GM21423 (cell line): ENCODE results near the gene WDR11.

ENCODE experiments used
- ATAC-seq: cut with Tn5 transposase; IDR thresholded peaks from one replicate; pipeline ENCODE4 v1.9.1; 2021; ENCODE audit warnings: mild to moderate bottlenecking, moderate library complexity; ENCODE audit not compliant: unreplicated experiment

The WDR11 gene, protein sequence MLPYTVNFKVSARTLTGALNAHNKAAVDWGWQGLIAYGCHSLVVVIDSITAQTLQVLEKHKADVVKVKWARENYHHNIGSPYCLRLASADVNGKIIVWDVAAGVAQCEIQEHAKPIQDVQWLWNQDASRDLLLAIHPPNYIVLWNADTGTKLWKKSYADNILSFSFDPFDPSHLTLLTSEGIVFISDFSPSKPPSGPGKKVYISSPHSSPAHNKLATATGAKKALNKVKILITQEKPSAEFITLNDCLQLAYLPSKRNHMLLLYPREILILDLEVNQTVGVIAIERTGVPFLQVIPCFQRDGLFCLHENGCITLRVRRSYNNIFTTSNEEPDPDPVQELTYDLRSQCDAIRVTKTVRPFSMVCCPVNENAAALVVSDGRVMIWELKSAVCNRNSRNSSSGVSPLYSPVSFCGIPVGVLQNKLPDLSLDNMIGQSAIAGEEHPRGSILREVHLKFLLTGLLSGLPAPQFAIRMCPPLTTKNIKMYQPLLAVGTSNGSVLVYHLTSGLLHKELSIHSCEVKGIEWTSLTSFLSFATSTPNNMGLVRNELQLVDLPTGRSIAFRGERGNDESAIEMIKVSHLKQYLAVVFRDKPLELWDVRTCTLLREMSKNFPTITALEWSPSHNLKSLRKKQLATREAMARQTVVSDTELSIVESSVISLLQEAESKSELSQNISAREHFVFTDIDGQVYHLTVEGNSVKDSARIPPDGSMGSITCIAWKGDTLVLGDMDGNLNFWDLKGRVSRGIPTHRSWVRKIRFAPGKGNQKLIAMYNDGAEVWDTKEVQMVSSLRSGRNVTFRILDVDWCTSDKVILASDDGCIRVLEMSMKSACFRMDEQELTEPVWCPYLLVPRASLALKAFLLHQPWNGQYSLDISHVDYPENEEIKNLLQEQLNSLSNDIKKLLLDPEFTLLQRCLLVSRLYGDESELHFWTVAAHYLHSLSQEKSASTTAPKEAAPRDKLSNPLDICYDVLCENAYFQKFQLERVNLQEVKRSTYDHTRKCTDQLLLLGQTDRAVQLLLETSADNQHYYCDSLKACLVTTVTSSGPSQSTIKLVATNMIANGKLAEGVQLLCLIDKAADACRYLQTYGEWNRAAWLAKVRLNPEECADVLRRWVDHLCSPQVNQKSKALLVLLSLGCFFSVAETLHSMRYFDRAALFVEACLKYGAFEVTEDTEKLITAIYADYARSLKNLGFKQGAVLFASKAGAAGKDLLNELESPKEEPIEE

DNA sequence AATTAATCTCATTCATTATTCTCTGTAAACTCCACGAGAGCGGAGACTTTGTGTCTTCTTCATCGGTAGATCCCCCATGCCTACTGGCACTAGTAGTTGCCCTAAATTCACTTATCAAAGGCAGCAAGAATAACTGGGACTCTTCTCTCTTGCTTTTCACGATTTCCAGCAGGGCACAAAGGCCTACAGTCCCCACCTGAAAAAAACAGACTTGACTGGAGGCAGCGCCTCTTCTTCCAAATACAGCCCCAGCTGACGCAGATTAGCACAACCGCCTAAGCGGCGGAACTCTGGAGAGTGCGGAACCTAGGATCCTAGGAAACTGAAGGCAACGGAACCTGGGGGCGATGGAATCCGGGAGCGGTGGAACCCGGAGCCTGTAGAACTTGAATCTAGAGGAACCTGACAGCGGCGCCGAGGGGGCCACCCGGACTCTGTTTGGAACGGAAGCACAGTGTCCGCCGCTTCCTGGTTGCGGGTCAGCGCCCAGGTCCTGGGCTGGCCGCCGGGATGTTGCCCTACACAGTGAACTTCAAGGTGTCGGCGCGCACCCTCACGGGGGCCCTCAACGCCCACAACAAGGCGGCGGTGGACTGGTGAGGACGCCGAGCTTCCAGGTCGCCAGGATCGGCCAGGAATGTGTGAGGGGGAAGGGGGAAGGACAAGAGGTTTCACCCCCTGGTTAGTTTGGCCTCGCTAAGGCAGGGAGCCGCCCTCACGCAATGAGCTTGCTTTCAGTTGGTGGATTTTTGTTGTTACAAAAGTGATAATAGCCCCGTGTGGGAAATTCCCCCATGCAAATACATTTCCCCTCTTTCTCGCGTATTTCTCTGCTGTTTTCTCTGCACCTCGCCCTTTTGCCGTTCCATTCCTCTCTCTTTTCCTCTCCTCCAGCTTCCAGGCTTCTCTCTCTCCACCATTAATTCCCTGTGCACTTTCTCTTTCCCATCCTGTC lies at the start of gene WDR11:
Gene WDR11, plus strand, starts transcription at position 452 of the 955 bp plus-strand sequence. Its CDS starts 59 bp downstream, at position 511.
- peak; percentile 98 for ATAC-seq

DNA sequence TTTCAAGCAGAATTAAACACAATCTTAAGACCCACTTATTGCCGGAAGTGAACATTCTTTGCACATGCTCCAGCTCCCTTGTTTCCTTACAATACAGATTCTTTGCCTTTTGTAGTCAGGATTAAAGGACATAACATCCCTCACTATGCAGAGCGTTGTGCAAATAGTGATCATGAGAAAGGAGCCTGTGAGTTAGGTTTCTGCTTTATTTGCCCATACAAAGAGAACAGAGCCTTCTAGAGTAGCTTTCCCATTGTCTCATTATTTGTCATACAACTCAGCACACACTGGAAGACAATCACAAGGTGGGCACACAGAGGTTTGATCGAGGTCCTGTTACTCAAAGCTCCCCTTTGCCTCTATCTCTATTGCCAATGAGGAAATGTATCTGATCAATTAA lies 48.2 kb upstream of the WDR11 start:
- no peak for ATAC-seq

DNA sequence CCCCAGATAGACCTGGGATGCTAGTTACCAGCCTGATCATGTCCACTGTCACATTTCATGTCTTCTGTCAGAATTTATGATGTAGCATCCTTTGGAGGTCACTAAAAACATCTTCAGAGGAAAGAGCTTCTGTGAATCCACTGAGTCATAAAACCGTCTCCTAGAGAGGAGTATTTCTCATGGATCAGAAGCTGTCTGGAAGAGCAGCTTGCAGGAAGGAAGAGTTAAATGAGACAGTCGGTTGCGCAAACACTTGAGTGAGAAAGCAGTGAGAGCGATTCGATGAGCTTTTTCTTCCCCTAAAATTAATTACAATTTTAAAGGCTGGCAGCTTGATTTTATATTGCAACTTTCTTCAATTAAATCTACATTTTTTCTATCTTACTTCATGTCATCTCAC lies 47.2 kb upstream of the WDR11 start:
- no peak for ATAC-seq

DNA sequence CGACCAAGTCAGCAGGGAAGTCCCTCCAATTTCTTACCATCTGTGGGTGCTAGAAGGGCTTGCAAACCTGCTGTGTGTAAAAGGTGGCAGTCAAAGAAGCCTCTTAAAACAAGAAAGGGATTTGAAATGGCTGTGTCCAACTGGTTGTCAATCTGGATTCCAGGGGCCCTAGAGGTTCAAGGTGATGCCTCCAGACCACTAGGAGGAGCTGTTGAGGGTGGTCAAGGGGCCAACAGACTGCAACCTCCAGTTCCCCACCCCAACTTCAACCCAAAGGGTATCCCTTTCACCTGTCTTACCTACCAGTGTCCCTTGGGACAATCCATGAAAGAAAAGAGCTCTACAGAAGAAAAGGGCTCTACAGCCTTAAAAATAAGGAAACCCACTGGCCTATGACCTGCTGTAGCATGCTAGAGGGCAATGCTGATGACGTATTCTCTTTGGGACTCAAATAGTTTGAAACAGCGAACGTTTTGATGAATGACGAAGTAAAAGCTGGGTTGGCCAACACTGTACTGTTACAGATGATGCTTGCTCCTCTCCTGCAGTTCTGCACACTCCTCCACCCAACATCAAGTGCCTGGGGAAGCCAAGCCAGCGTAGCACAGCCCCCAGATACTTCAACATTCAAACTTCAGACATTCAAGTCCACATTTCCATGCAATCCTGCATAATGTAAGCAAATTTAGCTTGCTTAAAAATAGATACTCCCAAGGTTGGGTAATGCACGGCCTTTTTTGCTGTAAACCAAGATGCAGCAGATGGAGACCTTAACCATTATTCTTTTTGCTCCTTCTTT lies 45.9 kb upstream of the WDR11 start:
- ATAC-seq, result no peak

DNA sequence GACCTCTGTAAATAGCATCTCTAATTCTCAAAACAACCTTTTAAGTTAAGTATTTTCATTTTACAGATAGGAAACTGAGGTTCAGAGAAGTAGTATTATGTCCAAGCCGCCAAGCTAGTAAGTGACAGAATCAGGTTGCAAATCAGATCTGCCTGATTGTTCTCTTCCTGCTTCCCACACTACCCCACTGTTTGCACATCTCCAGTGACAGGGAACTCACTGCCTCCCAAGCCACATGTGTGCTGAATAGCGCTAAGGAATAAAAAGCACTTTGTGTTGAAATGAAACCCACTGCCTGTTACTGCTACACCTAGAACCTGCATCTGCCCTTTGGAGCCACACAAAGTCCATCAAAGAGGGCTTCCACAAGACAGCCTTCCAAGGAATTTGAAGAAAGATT lies 45.1 kb upstream of the WDR11 start:
- no peak for ATAC-seq

DNA sequence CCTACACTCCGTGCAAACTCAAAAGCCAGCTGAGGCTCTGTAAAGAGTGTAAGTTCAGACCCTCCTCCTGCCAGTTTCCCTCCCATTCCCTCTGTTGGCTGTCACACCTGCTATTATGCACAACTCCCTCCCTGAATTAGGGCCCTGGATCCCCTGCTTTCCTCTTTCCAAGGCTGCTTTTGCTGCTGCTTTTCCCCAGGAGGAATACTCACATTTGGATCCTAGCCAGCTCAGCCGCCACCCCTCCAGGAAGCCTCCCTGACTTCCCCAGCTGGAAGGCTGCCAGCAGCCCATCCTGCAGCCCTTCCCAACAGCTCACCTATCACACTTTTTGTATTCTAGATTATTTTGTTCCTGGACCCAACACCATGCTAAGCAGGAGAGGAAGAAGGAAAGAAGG lies 40.9 kb upstream of the WDR11 start:
- ATAC-seq, result no peak

DNA sequence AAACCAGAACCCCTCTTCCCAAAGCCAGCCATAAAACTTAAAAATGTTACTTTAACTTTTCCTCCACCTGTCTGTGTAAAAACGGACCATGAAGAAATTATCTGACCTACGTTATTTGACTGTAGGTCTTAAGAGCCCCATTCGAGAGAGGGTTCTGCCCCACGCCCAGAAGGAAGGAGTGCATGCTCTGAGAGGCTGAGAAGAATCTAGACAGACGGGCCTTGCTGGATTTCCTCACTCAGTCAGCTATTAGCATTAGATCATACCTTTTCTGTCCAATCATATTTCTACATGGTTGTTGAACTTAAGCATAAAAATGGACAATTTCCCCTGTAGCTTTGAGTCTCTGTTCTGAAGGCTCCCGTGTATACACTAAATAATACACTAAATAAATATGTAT lies 38.1 kb upstream of the WDR11 start:
- no peak for ATAC-seq

DNA sequence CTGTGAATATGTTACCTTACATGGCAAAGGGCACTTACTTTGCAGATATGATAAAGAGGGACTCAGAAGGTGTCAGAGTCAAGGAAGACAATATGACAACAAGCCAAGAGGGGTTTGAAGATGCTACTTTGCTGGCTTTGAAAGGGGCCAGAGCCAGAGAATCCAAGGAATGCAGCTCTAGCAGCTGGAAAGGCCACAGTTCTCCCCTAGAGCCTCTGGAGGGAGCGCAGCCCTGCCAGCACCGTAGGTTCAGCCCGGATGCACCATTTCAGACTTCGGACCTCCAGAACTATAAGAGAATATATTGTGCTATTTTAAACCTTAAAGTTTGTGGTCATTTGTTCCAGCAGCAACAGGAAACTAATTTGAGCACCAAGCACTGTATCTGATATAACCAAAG lies 32.9 kb upstream of the WDR11 start:
- no peak for ATAC-seq

DNA sequence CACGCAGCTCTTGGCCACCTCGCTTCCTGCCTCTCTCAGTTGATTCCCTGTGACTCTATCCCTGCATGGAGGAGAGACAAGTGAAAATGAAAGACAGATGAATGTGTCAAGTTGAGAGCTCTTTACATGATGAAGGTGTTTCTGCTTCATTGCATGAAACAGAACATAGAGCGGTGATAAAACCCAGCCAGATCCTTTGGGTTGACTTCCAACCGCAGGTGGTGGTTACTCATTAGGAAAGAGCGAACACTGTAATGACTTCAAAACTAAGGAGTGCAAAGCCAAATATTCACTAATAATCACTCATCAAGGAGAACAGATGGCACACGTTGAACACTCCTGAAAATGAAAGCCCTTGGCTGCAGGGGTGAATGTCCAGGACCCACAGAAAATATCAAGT lies 31.8 kb upstream of the WDR11 start:
- no peak for ATAC-seq

DNA sequence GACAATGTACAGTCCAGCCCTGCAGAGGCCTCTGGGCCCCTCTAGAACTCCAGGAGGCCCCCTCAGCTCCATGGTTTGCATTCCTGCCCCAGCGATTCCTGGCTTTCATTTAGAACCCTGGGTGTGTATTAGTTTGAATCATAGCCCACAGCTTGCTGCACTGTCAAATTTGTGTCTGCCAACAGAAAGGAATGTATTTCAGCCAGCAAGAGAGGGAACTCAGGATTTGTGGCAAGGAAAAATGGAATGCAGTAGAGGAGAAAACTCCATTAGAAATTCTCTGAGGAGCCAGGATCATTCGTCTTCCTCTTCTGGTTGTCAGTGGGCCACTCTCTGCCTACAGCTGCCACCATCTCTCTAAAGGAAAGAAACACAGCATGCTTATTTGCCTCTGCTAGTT lies 27.9 kb upstream of the WDR11 start:
- no peak for ATAC-seq

DNA sequence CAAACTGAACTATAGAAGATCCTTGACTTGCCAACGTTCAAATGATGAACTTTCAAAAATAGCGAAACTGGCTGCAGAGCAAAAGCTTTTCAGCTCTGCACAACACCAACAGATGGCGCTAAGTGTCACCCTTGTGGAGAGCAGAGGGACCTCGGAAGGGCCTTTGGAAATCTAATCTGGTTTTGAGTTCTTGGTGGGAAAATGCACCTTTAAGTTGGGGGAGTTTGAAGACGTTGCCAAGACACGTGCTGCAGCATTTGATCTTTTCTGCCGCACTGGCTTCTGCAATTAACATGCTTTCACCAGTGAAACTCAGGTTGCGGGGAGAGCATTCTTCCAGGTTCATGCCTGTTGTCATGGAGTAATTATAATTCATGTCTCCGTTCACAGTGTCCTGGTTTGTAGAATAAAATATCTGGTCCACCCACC lies 26.3 kb upstream of the WDR11 start:
- ATAC-seq, result no peak

DNA sequence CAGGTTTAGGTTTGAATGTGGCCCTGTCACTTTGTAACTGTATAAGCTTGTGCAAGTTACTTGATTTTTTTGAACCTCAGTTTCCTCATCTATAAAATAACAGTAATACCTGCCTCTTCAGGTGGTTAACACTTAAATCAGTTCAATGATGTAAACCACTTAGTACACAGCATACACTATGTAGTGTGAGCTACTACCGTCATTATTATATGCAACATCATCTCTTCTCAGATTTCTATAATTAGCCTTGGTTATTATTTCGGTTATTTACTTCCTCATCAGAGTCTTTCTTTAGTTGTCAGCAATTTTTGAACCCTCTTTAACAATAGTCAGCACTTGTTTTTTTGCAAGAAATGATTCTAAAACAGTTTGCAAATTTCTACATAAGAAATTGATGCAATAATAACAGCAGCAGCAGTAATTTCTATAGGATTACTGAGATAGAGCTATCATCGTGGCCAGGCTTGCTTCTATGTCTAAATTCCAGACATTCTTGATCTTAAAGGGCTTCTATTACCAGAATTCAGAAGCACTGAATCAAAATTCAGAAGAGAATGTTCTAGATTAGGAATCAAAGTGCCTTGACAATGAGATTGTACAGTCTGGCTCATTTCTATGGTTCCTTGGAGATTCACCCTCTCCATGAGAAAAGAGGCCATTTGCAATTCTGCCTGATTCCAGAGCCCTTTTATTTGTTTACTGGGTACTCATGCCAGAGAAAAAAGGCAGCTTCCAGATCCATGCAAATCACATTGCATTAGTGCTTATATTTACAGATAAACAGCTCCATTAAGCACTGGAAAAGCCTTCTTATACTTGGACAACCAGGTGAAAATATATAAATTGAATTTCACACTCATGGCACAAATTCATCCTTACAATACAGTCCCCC lies 25.0 kb upstream of the WDR11 start:
- ATAC-seq, result no peak

DNA sequence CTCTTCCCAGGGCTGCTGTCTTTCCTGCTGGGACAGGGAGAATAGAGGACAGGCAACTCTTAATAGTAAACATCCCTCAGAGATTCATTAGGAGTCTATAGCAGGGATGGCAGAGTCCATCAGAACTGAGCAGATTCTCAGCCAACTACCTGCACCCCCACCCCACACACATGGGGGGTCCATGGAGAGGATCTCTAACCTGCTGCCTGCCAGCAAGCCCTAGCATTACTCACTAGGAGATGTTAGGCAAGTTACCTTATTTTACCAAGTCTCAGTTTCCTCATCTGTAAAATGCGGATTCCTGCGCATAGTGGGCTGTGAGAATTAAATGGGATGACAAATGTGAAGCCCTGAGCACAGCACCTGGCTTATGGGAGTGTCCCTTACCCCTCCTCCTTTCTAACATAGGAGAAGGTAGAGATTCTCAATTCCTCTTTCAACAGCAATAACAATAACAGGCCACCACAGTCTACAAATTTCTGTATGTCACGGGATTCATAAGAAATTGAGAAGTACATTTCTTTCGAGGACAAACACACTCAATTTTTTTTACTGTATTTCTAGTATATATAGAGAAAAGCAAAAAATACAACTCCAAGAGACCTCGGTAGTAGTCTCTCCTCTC lies 23.8 kb upstream of the WDR11 start:
- peak; percentile 79 for ATAC-seq

DNA sequence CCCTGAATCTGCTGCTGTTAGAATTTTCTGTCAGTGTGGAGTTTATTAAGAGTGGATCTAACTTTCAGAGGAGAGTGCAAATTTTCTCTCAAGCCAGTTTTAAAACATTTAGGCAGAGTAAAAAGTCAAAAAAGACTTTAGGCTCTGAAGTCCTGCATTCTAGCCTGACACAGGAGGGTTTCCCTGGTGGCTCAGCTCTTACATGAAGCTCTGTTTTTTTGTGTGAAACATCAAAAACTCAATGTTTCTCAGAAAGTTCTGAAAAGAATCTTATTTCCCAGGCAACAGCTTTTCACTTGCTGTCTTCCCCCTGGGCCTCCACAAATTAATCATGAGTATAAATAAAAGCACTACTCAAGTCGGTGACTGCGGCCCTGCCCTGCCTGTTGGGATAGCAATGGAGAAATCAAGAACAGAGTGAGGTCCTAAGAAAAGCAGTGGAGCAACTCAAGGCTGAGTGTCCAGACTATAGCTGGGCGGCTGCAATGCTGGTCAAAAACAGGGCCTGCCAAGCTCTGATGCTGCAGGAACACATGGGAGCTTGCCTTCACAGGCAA lies 22.3 kb upstream of the WDR11 start:
- no peak for ATAC-seq

DNA sequence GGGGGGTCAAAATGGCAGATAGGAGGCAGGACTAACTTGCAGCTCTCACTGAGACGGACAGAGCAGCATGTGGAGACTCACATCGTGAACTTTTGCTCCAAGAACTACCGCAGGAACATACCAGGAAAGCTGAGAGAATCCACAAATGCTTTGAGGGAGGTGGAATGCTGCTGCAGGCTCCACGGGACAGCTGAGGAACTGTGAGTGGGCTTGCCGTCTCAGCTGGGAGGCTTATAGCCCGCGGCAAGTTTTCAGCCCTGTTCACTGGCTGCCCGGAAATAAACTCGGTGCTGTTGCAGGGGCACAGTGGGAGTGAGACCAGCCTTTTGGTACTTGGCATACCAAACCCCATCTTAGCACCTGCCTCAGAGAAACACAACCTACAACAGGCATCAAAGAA lies 19.1 kb upstream of the WDR11 start:
- ATAC-seq, result no peak

DNA sequence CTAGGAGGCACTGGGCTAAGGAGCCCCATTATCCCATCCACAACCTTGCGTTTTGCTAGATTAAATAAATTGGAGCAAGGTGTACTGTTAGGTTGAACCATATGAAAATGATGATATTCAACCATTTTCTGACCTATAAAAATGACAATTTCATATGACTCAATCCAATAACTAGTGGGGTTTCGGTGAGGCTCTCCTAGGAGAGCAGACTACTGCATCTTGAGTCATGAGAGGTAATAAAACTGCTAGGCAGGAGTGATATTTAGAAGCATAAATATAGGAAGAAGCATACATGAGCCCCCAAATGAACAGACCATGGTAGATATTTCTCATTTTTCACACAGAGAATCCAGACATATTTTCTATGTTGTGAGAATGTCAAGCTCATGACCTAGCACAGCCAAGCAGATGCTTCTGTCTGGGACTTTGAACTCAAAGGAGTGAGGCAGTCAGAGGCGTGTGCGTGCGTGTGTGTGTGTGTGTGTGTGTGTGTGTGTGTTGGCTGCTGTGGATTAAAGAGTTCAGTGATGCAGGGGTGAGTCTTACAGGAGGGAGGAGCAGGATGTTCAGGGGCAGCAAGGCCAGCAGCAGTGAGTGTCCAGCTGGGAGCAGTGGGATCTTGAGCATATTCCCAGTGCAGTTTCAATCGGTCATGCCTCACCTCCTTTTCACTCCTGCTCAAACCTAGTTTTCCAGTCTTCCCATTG lies 17.8 kb upstream of the WDR11 start:
- no peak for ATAC-seq

DNA sequence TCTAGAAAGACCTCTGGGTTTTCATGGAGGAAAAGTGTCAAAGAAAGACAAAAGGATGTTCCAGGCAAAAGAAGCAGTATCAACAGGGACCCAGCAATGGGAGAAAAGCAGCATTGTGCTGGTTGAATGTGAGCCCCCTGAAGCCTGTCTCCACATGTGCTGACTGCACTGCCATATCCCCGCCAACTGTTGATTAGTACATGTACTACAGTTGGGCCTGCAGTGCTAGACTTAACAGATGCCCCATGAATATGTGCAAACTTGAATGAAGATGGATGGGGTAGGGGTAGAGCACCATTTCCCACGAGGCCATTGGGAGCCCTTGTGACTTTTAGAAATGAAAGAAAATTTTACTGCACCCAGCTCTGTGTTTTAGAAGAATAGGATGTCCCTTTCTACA lies 15.6 kb upstream of the WDR11 start:
- no peak for ATAC-seq
